ENCODE measurements around the gene RABGAP1L.
A peak's percentile ranks its signal among the peaks of the same experiment; 100 is the strongest.

Gene RABGAP1L

DNA sequence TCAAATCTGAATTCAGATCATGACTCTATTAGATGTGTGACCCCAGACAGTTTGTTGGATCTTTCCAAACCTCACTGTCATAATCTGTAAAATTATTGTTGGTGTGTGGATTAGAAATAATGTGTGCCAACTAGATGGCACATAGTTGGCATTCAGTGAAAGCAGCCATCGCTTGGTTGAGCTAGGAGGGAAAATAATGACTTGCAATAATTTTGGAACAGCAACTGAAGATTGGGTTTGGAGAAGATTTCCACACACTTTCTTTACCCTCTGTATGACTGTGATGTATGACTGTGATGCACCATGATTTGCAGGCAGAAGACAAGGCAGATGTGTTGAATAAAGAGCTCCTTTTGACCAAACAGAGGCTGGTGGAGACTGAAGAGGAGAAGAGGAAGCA lies 816.4 kb downstream of the RABGAP1L start:
- no peak for DNase-seq

DNA sequence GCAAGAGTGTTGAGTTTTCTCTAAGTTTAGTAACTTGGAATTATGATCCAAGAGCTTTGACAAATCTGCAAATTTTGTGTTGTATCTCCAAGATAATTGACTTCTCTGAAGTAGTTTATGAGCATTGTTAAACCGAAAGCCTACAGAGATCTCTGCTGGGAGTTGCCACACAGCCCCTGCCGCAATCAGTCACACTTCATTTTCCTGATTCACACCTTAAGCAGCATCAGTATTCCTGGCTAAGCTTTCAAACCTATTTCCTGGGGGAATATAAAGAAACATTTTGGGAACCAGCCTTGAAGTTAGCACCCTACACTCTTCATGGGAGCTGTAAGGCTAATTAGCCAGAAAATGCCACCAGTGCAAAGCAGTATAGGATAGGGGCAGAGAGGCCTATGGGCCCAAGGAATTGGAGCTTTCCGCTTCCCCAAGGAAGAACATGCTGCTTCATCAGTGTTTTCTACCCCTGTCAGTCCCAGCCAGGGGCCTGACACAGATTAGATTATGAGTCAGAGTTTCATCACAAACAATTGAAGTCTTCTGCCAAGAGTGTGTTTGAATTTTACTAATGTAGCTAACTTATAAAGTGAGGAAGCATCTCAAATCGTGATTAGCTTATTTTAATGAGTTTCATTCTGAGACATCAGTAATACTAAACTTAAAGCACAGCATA lies 817.3 kb downstream of the RABGAP1L start:
- DNase-seq: no peak

DNA sequence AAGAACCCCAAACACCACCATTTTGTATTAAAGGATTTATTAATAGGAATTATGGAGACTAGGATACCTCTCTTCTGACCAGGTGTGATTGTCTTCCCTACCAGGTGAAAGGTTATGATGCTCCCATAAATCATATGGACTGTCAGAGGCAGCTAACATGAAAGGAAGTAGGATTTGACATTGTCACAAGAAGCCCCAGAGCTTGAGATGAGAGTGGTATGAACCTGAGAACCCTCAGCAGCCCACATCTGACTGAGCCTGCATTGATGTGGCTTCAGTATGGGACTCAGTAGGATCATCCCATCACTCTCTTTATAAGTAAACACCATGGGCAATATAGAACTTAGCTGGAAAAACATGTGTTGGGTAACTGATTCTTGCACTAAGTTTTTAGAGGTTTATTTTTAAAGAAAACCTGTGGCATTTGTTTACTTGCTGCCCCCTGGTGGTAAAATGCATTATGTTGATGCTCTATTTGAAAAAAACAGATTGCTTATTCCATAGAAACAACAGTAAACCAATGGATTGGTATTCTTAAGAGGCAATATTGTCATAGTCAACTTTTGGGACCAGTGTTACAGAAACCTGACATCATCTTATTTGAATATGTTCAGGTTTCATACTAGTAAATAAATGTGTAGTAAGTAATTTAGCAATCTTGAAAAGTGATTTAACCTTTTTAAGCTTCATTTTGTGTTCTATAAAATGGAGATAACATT lies 823.8 kb downstream of the RABGAP1L start:
- DNase-seq: peak; percentile 28 to 55

DNA sequence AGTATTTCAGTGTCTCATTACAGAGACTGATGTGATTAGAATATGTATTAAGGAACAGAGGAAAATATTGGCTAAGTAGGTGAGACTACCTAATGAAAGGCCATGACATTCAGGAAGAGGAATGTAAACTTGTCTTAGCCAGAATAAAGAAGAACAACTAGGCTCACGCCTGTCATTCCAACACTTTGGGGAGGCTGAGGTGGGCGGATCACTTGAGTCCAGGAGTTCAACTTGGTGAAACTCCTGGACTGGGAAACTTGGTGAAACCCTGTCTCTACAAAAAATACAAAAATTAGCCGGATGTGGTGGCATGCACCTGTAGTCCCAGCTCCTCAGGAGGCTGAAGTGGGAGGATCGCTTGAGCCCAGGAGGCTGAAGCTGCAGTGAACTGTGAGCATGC lies 825.6 kb downstream of the RABGAP1L start:
- DNase-seq: no peak

DNA sequence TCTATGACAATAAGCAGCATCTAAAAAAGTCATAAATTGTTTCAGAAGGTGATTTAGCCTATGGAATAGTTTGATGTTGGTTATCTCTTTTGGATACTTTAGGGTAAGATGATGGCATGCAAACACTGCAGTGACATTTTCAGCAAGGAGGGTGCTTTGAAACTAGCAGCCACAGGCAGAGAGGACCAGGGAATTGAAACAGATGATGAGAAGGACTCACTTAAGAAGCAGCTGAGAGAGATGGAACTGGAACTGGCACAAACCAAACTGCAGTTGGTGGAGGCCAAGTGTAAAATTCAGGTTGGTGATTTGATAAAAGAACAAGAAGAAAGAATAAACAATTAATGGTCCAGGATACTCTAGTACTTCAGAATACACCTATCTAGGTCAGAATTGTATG lies 829.2 kb downstream of the RABGAP1L start:
- no peak for DNase-seq

DNA sequence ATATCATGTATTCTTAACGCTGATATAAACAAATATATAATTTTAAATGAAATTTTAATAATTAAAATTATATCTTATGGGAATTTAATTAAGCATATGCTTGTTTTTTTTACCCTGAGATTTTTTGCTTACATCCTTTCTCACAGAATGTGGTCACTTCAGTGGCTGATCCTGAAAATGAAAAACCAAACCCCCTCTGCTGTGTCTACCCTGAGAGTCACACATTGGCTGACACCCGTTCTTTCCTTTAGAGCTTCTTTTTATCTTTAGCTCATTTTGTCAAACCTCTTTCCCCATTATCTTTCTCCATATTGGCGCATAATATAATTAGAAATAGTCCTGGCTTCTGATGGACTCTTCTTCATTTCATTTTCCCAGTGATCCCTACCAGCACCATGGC lies 829.7 kb downstream of the RABGAP1L start:
- no peak for DNase-seq

DNA sequence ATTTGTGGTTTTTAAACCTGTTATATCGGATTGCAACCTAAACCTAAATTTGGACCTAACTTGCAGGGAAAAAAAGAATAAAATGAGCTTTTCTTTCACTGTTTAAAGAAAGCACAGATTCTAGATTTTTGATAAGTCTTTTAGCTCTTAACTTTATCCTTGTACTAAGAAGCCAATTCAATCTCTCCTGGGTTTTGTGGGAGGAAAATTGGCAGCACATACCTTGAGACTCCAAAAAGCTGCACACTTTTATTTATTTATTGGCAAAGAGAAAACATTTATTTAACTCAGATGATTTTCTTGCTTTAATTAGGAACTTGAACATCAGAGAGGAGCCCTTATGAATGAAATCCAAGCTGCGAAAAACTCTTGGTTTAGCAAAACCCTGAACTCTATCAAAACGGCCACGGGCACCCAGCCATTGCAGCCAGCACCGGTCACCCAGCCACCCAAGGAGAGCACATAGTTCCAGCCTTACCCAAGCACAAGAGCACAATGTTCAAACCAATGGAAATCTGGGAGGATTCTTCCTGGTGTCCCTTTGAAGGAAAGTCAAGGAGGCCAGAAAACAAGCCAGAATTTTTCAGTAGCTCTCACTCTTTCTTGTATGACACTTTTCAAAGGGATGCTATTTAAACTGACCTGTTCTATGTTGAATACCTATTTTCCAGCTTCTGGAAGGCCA lies 830.4 kb downstream of the RABGAP1L start:
- no peak for DNase-seq

DNA sequence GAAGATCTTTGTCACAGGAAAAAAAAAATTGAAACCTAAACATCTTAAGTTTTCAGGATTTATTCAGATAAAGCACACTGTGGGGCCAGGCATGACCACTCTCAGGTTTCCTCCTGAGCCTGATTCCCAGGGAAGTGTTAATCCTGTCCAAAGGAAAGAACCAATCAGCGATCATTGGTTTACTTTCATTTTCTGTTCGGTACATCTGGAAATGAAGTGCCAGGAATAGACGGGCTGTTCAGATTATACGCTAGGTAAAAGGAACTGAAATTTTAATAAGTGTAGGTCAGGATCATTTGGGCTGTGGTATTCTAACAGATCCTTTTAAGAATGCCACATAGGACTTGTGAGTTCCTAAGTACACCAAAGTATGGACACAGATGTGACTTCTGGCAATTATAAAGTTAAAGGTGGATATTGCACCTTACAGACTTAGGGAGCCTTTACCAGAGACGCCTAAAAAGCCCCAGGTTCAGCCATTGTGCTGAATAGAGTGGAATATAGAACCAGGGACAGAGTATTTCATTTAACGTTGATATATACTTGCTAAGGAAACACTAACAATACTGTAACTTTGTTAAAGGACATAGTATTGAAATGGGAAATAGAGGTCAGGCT lies 831.2 kb downstream of the RABGAP1L start:
- peak in 1 of 2 experiments; percentile 38 for DNase-seq

DNA sequence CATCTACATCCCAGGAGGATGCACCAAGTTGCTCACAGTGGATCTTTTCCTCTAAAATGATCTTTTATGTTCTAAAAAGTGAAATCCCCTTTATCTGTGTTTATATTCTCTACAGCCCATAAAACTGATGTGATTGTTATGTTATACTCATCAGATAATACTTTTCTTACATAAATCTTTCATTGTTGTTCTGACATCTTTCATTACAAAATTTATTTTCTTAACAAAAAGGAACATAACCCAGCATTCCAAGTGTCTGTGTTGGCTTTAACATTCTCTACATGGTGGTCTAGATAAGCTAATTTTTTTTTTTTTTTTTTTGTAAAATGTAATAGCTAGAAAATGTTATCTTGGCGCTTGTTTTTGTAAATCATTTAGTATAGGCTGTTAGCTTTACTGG lies 832.2 kb downstream of the RABGAP1L start:
- DNase-seq: no peak

DNA sequence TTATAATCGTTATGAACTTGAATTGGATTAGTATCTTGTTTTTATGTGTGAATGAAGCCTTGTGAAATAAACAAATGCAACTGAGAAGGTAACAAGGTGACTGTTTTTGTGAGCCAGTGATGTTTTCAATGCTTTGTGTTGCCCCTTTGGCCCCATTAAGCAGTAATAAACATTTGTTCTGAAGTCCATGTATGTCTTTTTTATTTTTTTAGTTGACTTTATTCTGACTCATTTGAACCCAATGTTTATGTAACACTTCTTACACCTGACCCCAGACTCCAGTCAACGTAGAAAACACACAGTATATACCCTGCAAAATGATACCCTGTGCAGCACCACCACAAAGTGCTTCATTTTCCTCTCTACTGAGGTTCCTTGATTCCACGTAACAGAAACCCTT lies 835.8 kb downstream of the RABGAP1L start:
- no peak for DNase-seq

DNA sequence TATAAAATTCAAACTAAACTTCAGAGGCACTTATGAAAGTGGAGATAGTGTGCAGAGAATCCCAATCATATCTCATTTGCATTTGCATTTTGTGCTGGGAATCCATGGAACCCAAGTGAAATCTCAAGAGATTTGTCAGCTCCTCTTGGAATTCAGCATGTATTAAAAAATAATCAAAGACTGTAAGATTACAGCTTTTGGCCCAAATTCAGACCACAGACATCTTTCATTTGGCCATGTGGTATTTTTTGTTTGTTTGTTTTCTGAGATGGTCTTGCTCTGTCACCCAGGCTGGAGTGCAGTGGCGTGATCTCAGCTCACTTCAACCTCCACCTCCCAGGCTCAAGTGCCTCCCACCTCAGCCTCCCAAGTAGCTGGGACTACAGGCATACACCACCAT lies 836.6 kb downstream of the RABGAP1L start:
- no peak for DNase-seq

DNA sequence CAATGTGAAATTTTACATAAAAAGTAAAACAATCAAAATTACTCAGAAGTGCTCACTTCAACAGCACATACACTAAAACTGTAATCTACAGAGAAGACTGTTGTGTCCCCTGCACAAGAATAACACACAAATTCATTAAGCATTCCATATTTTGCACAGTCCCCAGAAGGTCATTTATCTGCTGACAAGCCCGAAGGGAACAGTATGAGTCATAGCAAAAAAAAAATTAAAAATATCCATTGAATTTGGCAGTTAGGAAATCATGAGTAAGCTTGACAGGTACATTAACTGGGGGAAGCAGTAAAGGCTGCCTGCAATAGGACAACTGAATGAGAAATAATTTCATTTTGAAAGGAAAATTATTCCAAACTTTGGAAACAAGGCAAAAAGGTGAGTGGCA lies 837.2 kb downstream of the RABGAP1L start:
- no peak for DNase-seq

DNA sequence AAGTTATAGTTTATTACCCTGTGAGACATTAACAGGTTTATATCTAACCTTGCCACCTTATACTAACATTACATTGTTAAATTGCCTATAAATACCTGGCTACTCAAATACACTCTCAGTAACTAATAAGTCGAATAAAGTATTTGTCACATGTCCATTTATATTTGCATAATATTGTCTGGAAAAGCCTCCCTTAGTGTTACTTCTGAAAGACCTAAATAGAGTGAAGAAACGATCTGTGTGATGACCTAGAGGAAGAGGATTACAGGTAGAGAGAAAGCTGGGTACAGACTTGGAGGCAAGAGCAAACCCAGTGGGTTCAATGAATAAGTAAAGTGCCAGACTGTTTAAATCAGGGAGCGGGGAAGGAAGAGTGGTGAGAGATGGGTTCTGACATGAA lies 837.7 kb downstream of the RABGAP1L start:
- DNase-seq: no peak

DNA sequence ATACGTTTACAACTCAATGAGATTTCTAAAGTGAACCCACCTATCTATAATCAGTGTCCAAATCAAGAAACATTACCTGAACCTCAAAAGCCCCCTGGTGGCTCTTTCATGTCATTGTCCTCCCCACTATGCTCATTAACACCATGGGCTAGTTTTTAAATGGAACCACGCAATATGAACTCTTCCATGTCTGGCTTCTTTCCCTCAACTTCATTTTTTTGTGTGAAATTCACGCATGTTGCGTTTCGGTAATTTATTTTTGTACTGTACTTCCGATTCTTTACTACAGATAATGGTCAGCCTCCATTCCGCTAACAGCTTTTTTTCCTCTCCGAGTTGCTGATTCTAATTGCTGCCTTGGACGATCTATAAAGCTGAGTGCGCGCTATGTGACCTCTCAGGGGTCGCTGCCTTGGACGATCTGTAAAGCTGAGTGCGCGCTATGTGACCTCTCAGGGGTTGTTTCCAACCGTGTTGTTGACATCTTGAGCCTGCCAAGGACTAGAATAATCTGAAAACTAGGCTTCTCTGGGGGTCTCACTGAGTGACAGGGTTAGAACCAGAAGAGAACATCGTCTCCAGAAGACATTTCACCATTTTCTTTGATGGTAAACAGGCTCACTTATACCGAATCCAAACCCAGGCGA lies 839.4 kb downstream of the RABGAP1L start:
- peak; percentile 82 to 86 for DNase-seq

DNA sequence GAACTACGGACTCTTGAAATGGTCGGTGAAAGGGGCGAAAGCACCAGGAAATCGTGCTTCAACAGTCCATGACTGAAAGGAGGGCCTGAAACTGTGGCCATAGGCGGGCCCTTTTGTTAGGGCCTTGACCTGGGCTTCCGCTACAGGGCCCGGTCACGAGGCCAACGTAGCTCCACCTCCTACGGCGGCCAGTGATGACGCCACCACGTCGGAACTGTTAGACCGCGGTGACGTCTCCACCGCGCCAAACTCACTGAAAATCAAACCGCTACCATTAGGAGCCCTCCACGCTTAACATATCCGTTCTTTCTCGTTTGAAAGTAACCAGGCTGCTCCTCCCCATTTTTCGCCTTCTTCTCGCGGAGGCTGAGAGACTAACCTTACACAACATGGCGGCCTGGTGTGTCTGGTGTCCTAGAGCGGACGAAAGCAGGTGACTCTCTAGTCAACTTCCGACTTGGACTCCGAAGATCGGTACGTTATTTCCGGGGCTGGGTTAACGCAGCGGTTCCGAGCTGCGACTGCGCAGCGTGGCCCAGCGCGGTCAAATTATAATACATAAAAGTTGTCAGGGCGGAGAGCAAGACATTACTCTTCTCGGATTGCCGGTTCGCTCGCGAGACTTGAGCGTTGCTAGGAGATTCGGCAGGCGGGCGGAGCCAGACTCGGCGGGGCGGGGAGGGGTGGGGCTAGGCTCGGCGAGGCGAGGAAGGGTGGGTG lies 840.1 kb downstream of the RABGAP1L start:
- peak; percentile 99 for DNase-seq

DNA sequence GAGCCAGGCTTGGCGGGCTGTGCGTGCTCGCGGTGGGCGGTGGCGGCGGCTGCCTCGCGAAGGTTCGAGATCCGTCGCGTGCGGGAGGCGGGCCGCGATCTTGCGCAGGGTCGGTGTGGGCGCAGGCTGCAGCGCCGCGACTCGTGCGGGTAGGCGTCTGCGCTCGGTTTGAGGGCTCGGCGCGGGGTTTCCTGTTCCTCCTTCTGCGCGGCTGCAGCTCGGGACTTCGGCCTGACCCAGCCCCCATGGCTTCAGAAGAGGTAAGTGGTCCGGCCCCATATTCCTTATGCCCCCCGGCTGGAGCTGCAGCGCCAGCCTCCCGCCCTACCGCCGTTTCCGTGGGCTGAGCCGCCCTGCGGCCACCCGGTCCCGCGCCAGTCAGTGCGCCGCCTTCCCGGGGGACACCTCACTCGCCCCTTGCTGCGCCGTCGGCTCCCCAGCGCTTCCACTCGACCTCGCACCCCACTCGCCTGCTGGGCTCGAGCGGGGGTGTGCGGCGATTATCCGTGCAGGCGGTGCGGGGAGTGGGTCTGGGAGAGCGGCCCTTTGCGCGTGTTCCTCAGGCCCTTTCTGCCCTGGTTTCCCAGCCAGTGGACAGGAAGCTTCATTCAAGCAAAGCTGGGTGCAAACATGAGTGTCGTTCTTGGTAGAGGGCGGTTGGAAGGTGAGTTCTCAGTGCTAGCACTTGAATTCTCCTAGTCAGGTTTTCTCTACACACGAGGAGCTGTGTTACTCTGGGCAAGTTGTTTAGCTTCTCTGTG lies 840.8 kb downstream of the RABGAP1L start, which contains the start of gene CACYBP:
Gene CACYBP (plus strand): TSS at position 12 of the 761 bp plus-strand sequence. CDS start 234 bp downstream, at position 246.
- DNase-seq: peak in 1 of 2 experiments; percentile 55

DNA sequence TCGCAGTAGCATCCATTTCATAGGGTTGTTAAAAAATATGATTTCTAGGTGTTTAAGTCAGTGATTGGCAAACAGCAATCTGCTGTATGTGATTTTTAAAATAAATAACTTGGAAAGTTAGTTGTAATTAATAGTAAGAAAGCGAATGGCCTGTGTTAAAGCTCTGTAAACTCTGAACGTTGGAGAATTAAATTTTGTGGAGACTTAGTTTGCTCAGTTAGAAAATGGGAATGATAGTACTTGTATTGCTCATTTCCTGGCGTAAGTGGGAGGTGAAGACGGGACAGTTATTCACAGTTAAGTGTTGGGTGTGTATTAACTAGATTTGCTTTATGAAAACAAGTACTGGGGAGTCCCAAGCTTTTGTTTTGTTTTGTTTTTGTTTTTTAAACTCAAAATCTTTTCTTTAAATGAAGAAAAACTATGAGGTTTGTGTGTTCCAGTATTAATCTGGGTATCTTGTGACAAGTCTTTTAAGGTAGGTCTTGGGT lies 841.4 kb downstream of the RABGAP1L start:
- no peak for DNase-seq

DNA sequence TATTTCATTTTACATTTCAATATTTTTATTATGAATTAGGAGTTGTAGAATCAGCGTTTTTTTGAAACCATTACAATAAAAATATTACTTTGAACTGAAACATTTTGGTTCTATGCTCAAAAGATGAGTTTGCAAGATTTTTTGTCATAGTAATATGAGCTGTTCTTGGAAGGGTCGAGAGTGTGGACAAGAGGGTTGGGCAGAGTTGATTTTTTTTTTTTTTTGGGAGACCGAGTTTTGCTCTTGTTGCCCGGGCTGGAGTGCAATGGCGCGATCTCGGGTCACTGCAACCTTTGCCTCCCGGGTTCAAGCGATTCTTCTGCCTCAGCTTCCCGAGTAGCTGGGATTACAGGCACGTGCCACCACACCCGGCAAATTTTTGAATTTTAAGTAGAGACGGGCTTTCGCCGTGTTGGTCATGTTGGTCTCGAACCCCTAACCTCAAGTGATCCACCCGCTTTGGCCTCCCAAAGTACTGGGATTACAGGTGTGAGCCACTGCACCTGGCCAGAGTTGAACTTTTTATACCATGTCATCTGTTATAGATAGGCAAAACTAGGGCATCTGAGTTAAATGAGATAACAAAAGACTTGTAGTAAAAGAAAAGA lies 843.7 kb downstream of the RABGAP1L start:
- DNase-seq: no peak

DNA sequence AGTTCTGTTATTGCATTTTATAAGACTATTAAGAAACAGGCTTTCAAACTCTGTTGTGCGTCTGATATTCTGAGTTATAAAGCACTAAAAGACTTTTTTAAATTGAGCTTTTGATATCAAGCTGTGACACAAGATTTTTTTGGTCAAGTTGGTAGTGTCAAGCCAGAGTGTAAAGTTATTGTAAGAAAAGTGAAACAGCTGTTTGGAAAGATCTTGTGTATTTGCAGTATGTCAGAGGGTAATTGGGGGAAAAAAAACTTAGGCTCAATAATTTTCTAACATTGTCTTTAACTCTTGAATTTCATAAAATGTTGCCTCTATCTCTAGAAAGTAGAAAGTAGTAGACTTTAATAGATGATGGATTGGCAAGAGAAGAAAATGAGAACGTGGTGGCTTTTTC lies 844.2 kb downstream of the RABGAP1L start:
- DNase-seq: no peak

DNA sequence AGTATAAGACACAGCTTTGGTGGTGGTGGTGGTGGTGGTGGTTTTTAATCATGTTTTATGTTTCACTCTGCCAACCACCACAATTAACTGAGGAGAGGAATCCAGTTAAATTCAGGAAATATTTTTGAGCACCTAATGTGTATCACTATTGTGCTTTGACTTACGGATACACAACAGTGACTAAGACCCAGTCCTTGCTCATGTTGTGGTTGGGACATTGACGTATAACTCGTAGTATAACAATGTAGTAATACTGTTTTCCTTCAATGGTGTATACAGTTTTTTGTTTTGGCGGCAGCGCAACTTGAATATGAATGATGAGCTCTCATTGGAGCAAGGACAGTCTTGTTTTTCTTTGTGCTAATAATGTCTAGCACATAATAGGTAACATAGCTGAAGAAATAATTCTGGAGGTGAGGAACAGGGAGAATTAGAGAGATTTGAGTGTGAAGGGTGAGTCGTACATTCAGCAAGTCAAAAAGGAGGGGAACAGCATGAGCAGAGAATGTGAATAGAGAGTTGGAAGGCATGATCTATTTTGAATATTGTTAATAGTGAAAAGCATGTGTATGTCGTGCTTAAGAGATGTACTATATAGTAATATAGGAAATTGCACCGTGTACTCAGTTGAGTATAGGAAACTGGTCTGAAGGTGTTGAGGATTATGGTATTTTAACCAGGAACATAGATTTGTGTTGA lies 845.9 kb downstream of the RABGAP1L start:
- DNase-seq: no peak
